ENCODE data around the gene PSD4.

PSD4 gene

DNA sequence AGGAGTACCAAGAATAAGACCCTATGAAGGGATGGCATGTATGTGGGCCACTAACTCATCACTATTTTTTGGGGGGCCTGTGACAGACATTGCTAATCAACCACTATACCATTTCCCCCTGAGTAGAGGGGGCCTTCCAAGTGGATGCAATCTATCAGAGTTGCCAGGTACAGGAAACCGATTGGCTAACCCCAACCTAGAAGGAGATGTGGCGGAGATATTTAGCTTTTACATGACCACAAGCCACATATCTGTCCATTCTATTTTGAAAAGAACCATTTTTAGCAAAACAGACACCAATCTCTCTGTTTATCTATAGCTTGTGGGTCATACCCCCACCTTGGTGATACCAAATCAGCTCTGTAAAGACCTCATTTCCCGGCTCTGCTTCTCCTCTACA is 53.9 kb downstream of the PSD4 start:
- TF ChIP-seq, protein P1, sequence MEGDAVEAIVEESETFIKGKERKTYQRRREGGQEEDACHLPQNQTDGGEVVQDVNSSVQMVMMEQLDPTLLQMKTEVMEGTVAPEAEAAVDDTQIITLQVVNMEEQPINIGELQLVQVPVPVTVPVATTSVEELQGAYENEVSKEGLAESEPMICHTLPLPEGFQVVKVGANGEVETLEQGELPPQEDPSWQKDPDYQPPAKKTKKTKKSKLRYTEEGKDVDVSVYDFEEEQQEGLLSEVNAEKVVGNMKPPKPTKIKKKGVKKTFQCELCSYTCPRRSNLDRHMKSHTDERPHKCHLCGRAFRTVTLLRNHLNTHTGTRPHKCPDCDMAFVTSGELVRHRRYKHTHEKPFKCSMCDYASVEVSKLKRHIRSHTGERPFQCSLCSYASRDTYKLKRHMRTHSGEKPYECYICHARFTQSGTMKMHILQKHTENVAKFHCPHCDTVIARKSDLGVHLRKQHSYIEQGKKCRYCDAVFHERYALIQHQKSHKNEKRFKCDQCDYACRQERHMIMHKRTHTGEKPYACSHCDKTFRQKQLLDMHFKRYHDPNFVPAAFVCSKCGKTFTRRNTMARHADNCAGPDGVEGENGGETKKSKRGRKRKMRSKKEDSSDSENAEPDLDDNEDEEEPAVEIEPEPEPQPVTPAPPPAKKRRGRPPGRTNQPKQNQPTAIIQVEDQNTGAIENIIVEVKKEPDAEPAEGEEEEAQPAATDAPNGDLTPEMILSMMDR (IDR thresholded peaks at IDR 0.05; ENCODE audit: extremely low read depth, insufficient read depth, missing control alignments) = no peak
- in situ Hi-C loops (cut with MboI; ENCODE audit: low pct_unique_long_range_greater_than_20kb, low sequenced_read_pairs, unreplicated experiment) = no loop called here
- no peak for DNase-seq (ENCODE audit: low spot score)

DNA sequence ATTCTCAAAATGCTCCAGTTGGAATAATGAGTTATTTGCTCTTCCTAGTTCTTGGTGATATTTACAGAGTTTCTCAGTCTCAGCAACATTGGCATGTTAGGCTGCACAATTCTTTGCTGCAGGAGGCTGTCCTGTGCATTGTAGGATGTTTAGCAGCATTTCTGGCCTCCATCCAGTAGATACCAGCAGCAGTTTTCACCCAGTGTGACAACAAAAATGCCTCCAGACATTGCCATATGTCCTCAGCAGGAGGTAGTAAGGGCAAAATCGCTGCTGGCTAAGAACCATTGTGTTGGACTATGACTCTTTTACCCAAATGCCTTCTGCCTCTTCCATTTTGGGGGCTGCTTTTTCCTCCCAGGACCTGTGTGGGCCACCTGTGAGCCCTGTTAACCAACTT is 54.6 kb downstream of the PSD4 start:
- DNase-seq (ENCODE audit: low spot score) = no peak
- in situ Hi-C loops (cut with MboI; ENCODE audit: low pct_unique_long_range_greater_than_20kb, low sequenced_read_pairs, unreplicated experiment) = no loop called here
- TF ChIP-seq, protein P1 (IDR thresholded peaks at IDR 0.05; ENCODE audit: extremely low read depth, insufficient read depth, missing control alignments) = no peak

GRCh38 chr2:113228991-113229716 is 55.4 kb downstream of the PSD4 start:
- TF ChIP-seq, protein P1 (IDR thresholded peaks at IDR 0.05; ENCODE audit: extremely low read depth, insufficient read depth, missing control alignments) = no peak
- in situ Hi-C loops (cut with MboI; ENCODE audit: low pct_unique_long_range_greater_than_20kb, low sequenced_read_pairs, unreplicated experiment) = no loop called here
- no peak for DNase-seq (ENCODE audit: low spot score)

- DNase-seq (ENCODE audit: low spot score) = no peak
- TF ChIP-seq, protein P1 (IDR thresholded peaks at IDR 0.05; ENCODE audit: extremely low read depth, insufficient read depth, missing control alignments) = no peak
- in situ Hi-C loops (cut with MboI; ENCODE audit: low pct_unique_long_range_greater_than_20kb, low sequenced_read_pairs, unreplicated experiment) = no loop called here
Observed at GRCh38 chr2:113229795-113230194, 56.0 kb downstream of the PSD4 start.

GRCh38 chr2:113230531-113230930 is 56.8 kb downstream of the PSD4 start:
- in situ Hi-C loops (cut with MboI; ENCODE audit: low pct_unique_long_range_greater_than_20kb, low sequenced_read_pairs, unreplicated experiment) = no loop called here
- no peak for DNase-seq (ENCODE audit: low spot score)
- TF ChIP-seq, protein P1 (IDR thresholded peaks at IDR 0.05; ENCODE audit: extremely low read depth, insufficient read depth, missing control alignments) = no peak

- TF ChIP-seq, protein P1 (IDR thresholded peaks at IDR 0.05; ENCODE audit: extremely low read depth, insufficient read depth, missing control alignments) = no peak
- DNase-seq (ENCODE audit: low spot score) = no peak
- in situ Hi-C loops (cut with MboI; ENCODE audit: low pct_unique_long_range_greater_than_20kb, low sequenced_read_pairs, unreplicated experiment) = no loop called here
Observed at GRCh38 chr2:113231064-113231463, 57.3 kb downstream of the PSD4 start.
